Activated T-cell treated with anti-CD3 and anti-CD28 coated beads for 1 hour (primary cell): ENCODE measurements around the gene NPTXR.
"Not testable (repeated sequence)": the region's sequence is repeated elsewhere in the genome, so short reads cannot be mapped to it uniquely, and the experiment has no call there.

Experiments used
- DNase-seq: peaks from one replicate; pipeline ENCODE4 v3.0.0-alpha.2; 2020; ENCODE audit warnings: low read depth

NPTXR gene

GRCh38 chr22:38868886-38869381, 25.1 kb upstream of the NPTXR start:
- DNase-seq, result peak; percentile 88

- no peak for DNase-seq
These were observed 24.5 kb upstream of the NPTXR start for GRCh38 chr22:38868286-38868721.

GRCh38 chr22:38867471-38868285, 23.9 kb upstream of the NPTXR start:
- no peak for DNase-seq

GRCh38 chr22:38867124-38867455, 23.3 kb upstream of the NPTXR start:
- DNase-seq, result no peak

GRCh38 chr22:38866399-38867123, 22.7 kb upstream of the NPTXR start:
- DNase-seq, result no peak

GRCh38 chr22:38866024-38866398, 22.2 kb upstream of the NPTXR start:
- no peak for DNase-seq

GRCh38 chr22:38865201-38866023, 21.6 kb upstream of the NPTXR start:
- DNase-seq, result no peak

GRCh38 chr22:38864361-38865191, 20.7 kb upstream of the NPTXR start:
- no peak for DNase-seq

- DNase-seq, result no peak
These were observed 19.8 kb upstream of the NPTXR start for GRCh38 chr22:38863531-38864131.

GRCh38 chr22:38862375-38863329, 18.8 kb upstream of the NPTXR start:
- no peak for DNase-seq

- DNase-seq, result no peak
These were observed 18.1 kb upstream of the NPTXR start for GRCh38 chr22:38861927-38862326.

GRCh38 chr22:38861170-38861876, 17.5 kb upstream of the NPTXR start:
- no peak for DNase-seq

- no peak for DNase-seq
These were observed 16.7 kb upstream of the NPTXR start for GRCh38 chr22:38860283-38861169.

- DNase-seq, result no peak
These were observed 15.9 kb upstream of the NPTXR start for GRCh38 chr22:38859581-38860282.

GRCh38 chr22:38858492-38858891, 14.7 kb upstream of the NPTXR start:
- no peak for DNase-seq

GRCh38 chr22:38854476-38854875, 10.6 kb upstream of the NPTXR start:
- not testable (repeated sequence) for DNase-seq

- not testable (repeated sequence) for DNase-seq
These were observed 10.1 kb upstream of the NPTXR start for GRCh38 chr22:38853883-38854282.

GRCh38 chr22:38853196-38853651, 9.4 kb upstream of the NPTXR start:
- no peak for DNase-seq
